Neural cell (in vitro differentiated cells): ENCODE measurements around the gene NCKAP5. TPM values are rescaled to one million over a fixed set of nuclear protein-coding genes. Genes with fewer than 3 reads are reported as not detected.

Source experiments
- H2AFZ ChIP-seq: fragments of 200-600, 300-800 bp; sonication (generic), shearing (Covaris generic); 2 replicates; pipeline ENCODE4 v1.6.0; 2014; ENCODE audit warnings: low read depth, mild to moderate bottlenecking, antibody characterized with exemption, low read length, moderate library complexity
- H3F3A ChIP-seq: fragments of 200-600 bp; shearing (Covaris generic); 2 replicates; pipeline ENCODE4 v1.6.1; 2016; ENCODE audit warnings: mild to moderate bottlenecking, moderate library complexity, mixed read lengths, antibody characterized with exemption, low read length; ENCODE audit not compliant: insufficient read depth, poor library complexity, severe bottlenecking
- H3K27ac ChIP-seq: fragments of 200-600, 300-800 bp; sonication (generic), shearing (Covaris generic); 2 replicates; pipeline ENCODE4 v1.5.1; 2014; ENCODE audit warnings: mild to moderate bottlenecking, low read length, moderate library complexity
- H3K27me3 ChIP-seq: fragments of 300-800, 200-600 bp; sonication (generic), shearing (Covaris generic); 2 replicates; pipeline ENCODE4 v1.6.0; 2014; ENCODE audit warnings: mild to moderate bottlenecking, low read depth, low read length, moderate library complexity; ENCODE audit not compliant: insufficient read depth
- H3K36me3 ChIP-seq: fragments of 300-800, 200-600 bp; sonication (generic), shearing (Covaris generic); 2 replicates; pipeline ENCODE4 v1.5.1; 2014; ENCODE audit warnings: mild to moderate bottlenecking, antibody characterized with exemption, low read length, moderate library complexity; ENCODE audit not compliant: insufficient read depth
- H3K4me2 ChIP-seq: fragments of 300-800, 200-600 bp; sonication (generic), shearing (Covaris generic); 2 replicates; pipeline ENCODE4 v1.6.0; 2014; ENCODE audit warnings: mild to moderate bottlenecking, low read length
- H3K4me3 ChIP-seq: fragments of 300-800, 200-600 bp; sonication (generic), shearing (Covaris generic); 2 replicates; pipeline ENCODE4 v1.5.1; 2014; ENCODE audit warnings: mild to moderate bottlenecking, low read length, moderate library complexity
- H3K79me2 ChIP-seq: fragments of 200-600 bp; shearing (Covaris generic); replicated peaks from 2 replicates; pipeline ENCODE4 v1.6.0; 2014; ENCODE audit warnings: mild to moderate bottlenecking, low read length, moderate library complexity; ENCODE audit not compliant: insufficient read depth
- H3K9ac ChIP-seq: fragments of 300-800, 200-600 bp; sonication (generic), shearing (Covaris generic); 2 replicates; pipeline ENCODE4 v1.6.1; 2016; ENCODE audit warnings: mild to moderate bottlenecking, low read length, mixed read lengths
- H3K9me2 ChIP-seq: fragments of 200-600 bp; shearing (Covaris generic); 2 replicates; pipeline ENCODE4 v1.6.1; 2016; ENCODE audit warnings: mild to moderate bottlenecking, low read length, mixed read lengths; ENCODE audit not compliant: insufficient read depth
- H3K9me3 ChIP-seq: fragments of 200-600, 300-800 bp; sonication (generic), shearing (Covaris generic); 2 replicates; pipeline ENCODE4 v1.6.1; 2016; ENCODE audit warnings: mild to moderate bottlenecking, mixed run types, low read length, moderate library complexity, mixed read lengths
- H4K20me1 ChIP-seq: fragments of 200-600 bp; shearing (Covaris generic); 2 replicates; pipeline ENCODE4 v1.6.1; 2016; ENCODE audit warnings: mild to moderate bottlenecking, mixed run types; ENCODE audit not compliant: insufficient read depth
- EP300 ChIP-seq: fragments of 450-650 bp; conservative IDR thresholded peaks from 2 replicates; pipeline ENCODE4 v1.6.1; 2014; ENCODE audit warnings: antibody characterized with exemption, mild to moderate bottlenecking, moderate library complexity; ENCODE audit not compliant: poor library complexity, severe bottlenecking
- EZH2 ChIP-seq: fragments of 200-600, 300-800 bp; shearing (Covaris generic), sonication (generic); IDR thresholded peaks from 2 replicates; pipeline ENCODE4 v1.6.1; 2014; ENCODE audit warnings: antibody characterized with exemption, low read length, borderline replicate concordance, mild to moderate bottlenecking; ENCODE audit not compliant: insufficient read depth, poor library complexity, severe bottlenecking
- MXI1 ChIP-seq: fragments of 450-650 bp; conservative IDR thresholded peaks from 2 replicates; pipeline ENCODE4 v1.6.1; 2014; ENCODE audit warnings: antibody characterized with exemption, mild to moderate bottlenecking; ENCODE audit not compliant: poor library complexity, severe bottlenecking
- POLR2AphosphoS5 ChIP-seq: IDR thresholded peaks from 2 replicates; pipeline ENCODE4 v1.6.1; 2012
- RAD21 ChIP-seq: fragments of 450-650 bp; conservative IDR thresholded peaks from 2 replicates; pipeline ENCODE4 v1.6.1; 2014; ENCODE audit warnings: antibody characterized with exemption, mild to moderate bottlenecking, moderate library complexity
- polyA plus RNA-seq: library from polyadenylated mRNA; depleted of rRNA; stranded (reverse); fragments of >200 nt; gene quantifications from 2 replicates; pipeline ENCODE4 v1.2.3, GENCODE V29; 2014
- TF ChIP-seq, protein P1 (sequence below): IDR thresholded peaks from 2 replicates; pipeline ENCODE4 v1.6.1; 2012; ENCODE audit warnings: borderline replicate concordance

The NCKAP5 gene
- polyA plus RNA-seq, 1 donor from 2014 or later, result 2.4 TPM

DNA sequence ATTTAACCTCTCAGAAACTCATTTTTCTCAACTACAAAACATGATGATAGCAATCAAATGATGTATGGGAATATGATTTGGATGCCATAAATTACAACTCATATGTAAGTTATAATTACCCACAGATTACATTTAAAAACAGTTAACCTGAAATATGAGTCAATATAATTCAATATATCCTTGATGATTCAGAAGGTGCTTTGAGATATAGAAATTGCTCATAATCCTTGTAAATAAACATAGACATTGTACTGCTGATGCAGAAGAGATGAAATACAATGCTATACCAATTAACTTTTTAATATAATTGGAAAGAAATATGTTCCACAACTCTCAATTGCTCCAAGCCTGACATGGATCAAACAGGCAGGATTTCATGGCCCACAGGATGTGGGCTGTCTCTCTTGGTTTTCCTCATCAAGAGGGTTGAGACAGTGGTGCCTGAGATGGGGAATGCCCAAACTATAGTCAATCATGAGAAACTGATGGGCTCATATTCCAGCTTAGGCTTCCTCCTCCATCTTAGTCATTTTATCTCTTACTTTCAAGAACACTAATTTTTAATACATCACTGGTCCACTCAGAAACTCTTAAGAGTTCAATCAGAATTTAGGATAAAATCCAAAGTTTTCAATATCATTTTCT lies 49.4 kb downstream of the NCKAP5 start:
- no peak for TF ChIP-seq POLR2AphosphoS5
- TF ChIP-seq, protein P1, sequence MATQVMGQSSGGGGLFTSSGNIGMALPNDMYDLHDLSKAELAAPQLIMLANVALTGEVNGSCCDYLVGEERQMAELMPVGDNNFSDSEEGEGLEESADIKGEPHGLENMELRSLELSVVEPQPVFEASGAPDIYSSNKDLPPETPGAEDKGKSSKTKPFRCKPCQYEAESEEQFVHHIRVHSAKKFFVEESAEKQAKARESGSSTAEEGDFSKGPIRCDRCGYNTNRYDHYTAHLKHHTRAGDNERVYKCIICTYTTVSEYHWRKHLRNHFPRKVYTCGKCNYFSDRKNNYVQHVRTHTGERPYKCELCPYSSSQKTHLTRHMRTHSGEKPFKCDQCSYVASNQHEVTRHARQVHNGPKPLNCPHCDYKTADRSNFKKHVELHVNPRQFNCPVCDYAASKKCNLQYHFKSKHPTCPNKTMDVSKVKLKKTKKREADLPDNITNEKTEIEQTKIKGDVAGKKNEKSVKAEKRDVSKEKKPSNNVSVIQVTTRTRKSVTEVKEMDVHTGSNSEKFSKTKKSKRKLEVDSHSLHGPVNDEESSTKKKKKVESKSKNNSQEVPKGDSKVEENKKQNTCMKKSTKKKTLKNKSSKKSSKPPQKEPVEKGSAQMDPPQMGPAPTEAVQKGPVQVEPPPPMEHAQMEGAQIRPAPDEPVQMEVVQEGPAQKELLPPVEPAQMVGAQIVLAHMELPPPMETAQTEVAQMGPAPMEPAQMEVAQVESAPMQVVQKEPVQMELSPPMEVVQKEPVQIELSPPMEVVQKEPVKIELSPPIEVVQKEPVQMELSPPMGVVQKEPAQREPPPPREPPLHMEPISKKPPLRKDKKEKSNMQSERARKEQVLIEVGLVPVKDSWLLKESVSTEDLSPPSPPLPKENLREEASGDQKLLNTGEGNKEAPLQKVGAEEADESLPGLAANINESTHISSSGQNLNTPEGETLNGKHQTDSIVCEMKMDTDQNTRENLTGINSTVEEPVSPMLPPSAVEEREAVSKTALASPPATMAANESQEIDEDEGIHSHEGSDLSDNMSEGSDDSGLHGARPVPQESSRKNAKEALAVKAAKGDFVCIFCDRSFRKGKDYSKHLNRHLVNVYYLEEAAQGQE, result no peak
- Histone ChIP-seq H3K9me2 (no peaks in the 10 kb centered on the region), H3K79me2 (no peaks in the 10 kb centered on the region), H2AFZ (no peak overlapping the region), H3K9me3 (no peaks in the 10 kb centered on the region), H3K9ac (no peak overlapping the region), H3K27me3 (no peaks in the 10 kb centered on the region), H4K20me1 (no peaks in the 10 kb centered on the region), H3F3A (no peaks in the 10 kb centered on the region), H3K36me3 (no peaks in the 10 kb centered on the region), H3K4me3 (no peak overlapping the region), H3K4me2 (no peak overlapping the region), H3K27ac (no peak overlapping the region)

GRCh38 chr2:133517876-133518275 lies 50.4 kb downstream of the NCKAP5 start:
- Histone ChIP-seq H3K27ac (no peak overlapping the region), H3K9me2 (no peaks in the 10 kb centered on the region), H3K9me3 (no peaks in the 10 kb centered on the region), H3K4me2 (no peak overlapping the region), H2AFZ (no peak overlapping the region), H4K20me1 (no peaks in the 10 kb centered on the region), H3K27me3 (no peaks in the 10 kb centered on the region), H3K9ac (no peak overlapping the region), H3K36me3 (no peaks in the 10 kb centered on the region), H3F3A (no peaks in the 10 kb centered on the region), H3K79me2 (no peaks in the 10 kb centered on the region), H3K4me3 (no peak overlapping the region)
- no peak for TF ChIP-seq EZH2
- no peak for TF ChIP-seq RAD21
- no peak for TF ChIP-seq EP300

- Histone ChIP-seq H3K4me3 (no peak overlapping the region), H3K9me3 (no peaks in the 10 kb centered on the region), H3K27me3 (no peaks in the 10 kb centered on the region), H3K4me2 (no peak overlapping the region), H4K20me1 (no peaks in the 10 kb centered on the region), H3F3A (no peaks in the 10 kb centered on the region), H3K27ac (no peak overlapping the region), H2AFZ (no peak overlapping the region), H3K36me3 (no peaks in the 10 kb centered on the region), H3K9ac (no peak overlapping the region), H3K79me2 (no peaks in the 10 kb centered on the region), H3K9me2 (no peaks in the 10 kb centered on the region)
- TF ChIP-seq MXI1 (no peak), EP300 (no peak), EZH2 (no peak), POLR2AphosphoS5 (no peak)
Measured at GRCh38 chr2:133516405-133517026, 51.7 kb downstream of the NCKAP5 start.
